OCI-LY7 (cell line): ENCODE measurements around the gene LAPTM5. TPM values are rescaled to one million over a fixed set of nuclear protein-coding genes. Genes with fewer than 3 reads are reported as not detected.

Source experiments
- BruUV-seq: library from RNA; stranded (reverse); fragments of 400-500 nt; replicated peaks from 2 replicates; lab custom pipeline; 2021; lab: Mats Ljungman, UMichigan
- CTCF ChIA-PET: fragments of 300-600 bp; sonication (Branson Sonifier 250); formaldehyde crosslinking; loops from one replicate; lab custom pipeline; 2022; ENCODE audit warnings: antibody characterized with exemption; ENCODE audit not compliant: unreplicated experiment; lab: Charles Lee
- POLR2A ChIA-PET: fragments of 300-600 bp; sonication (Branson Sonifier 250); formaldehyde crosslinking; loops from one replicate; lab custom pipeline; 2022; ENCODE audit warnings: antibody characterized with exemption; lab: Charles Lee
- DNase-seq: peaks from one replicate; pipeline ENCODE4 v3.0.0-alpha.2; 2015; ENCODE audit warnings: low spot score
- H2AFZ ChIP-seq: fragments of 200-600 bp; sonication (generic), shearing (Covaris generic); 2 replicates; pipeline ENCODE4 v1.6.1; 2014; ENCODE audit warnings: mild to moderate bottlenecking, antibody characterized with exemption, low read length, moderate library complexity
- H3K27ac ChIP-seq: fragments of 200-600 bp; sonication (generic); 2 replicates; pipeline ENCODE4 v1.5.1; 2014; ENCODE audit warnings: mixed run types, low read depth, mild to moderate bottlenecking, moderate library complexity, low read length, inconsistent platforms; ENCODE audit not compliant: poor library complexity, severe bottlenecking
- H3K36me3 ChIP-seq: fragments of 200-600 bp; sonication (generic); 2 replicates; pipeline ENCODE4 v1.6.1; 2014; ENCODE audit warnings: mild to moderate bottlenecking, antibody characterized with exemption, low read length, moderate library complexity, mixed read lengths; ENCODE audit not compliant: insufficient read depth
- H3K4me1 ChIP-seq: fragments of 200-600 bp; sonication (generic); 2 replicates; pipeline ENCODE4 v1.5.1; 2014; ENCODE audit warnings: mild to moderate bottlenecking, low read length; ENCODE audit not compliant: insufficient read depth, poor library complexity, severe bottlenecking
- H3K4me2 ChIP-seq: fragments of 200-600 bp; sonication (generic); 2 replicates; pipeline ENCODE4 v1.6.1; 2014; ENCODE audit warnings: mild to moderate bottlenecking, low read length
- H3K4me3 ChIP-seq: fragments of 200-600 bp; sonication (generic); 2 replicates; pipeline ENCODE4 v1.5.1; 2014; ENCODE audit warnings: mild to moderate bottlenecking, low read depth, low read length; ENCODE audit not compliant: poor library complexity, severe bottlenecking
- H3K79me2 ChIP-seq: fragments of 200-600 bp; sonication (generic); 2 replicates; pipeline ENCODE4 v1.6.1; 2016; ENCODE audit warnings: low read depth, mild to moderate bottlenecking, low read length, moderate library complexity, mixed read lengths; ENCODE audit not compliant: insufficient read depth
- H3K9me2 ChIP-seq: fragments of 200-600 bp; sonication (generic); 2 replicates; pipeline ENCODE4 v1.6.1; 2016; ENCODE audit warnings: mild to moderate bottlenecking, low read length, mixed read lengths; ENCODE audit not compliant: insufficient read depth
- H3K9me3 ChIP-seq: fragments of 200-600 bp; sonication (generic); 2 replicates; pipeline ENCODE4 v1.6.1; 2014; ENCODE audit warnings: mild to moderate bottlenecking, mixed run types, low read length, mixed read lengths
- H4K20me1 ChIP-seq: fragments of 200-600 bp; sonication (generic); 2 replicates; pipeline ENCODE4 v1.6.1; 2014; ENCODE audit warnings: mild to moderate bottlenecking, antibody characterized with exemption, low read length, moderate library complexity, mixed read lengths; ENCODE audit not compliant: insufficient read depth
- CTCF ChIP-seq: fragments of 200-600 bp; sonication (generic); conservative IDR thresholded peaks from 2 replicates; pipeline ENCODE4 v1.5.1; 2014; ENCODE audit warnings: mild to moderate bottlenecking, antibody characterized with exemption, low read length, moderate library complexity, mixed read lengths
- EZH2phosphoT487 ChIP-seq: fragments of 200-600 bp; sonication (generic); IDR thresholded peaks from 2 replicates; pipeline ENCODE4 v1.6.1; 2018; ENCODE audit warnings: low read depth, borderline replicate concordance, mild to moderate bottlenecking, mixed run types, antibody characterized with exemption, low read length, moderate library complexity, mixed read lengths
- intact Hi-C: fragments of 100-400 bp; cut with micrococcal nuclease; formaldehyde crosslinking; loops from one replicate; pipeline ENCODE4 v1.10.0; 2022; ENCODE audit not compliant: unreplicated experiment
- total RNA-seq, 2 experiments: library from RNA; depleted of rRNA in 1 of 2; stranded (reverse); fragments of >200 nt in 1 of 2; shearing (Covaris generic) in 1 of 2; gene quantifications; 2 replicates each; pipeline ENCODE4 v1.2.3, GENCODE V29; 2014 to 2022

The LAPTM5 gene
- total RNA-seq, 2 experiments from 2014 or later: 113 to 137 TPM

GRCh38 chr1:30687886-30688285, 69.7 kb downstream of the LAPTM5 start:
- Histone ChIP-seq H3K9me2 (no peaks in the 10 kb centered on the region), H3K27ac (no peak overlapping the region), H4K20me1 (no peaks in the 10 kb centered on the region), H3K9me3 (no peaks in the 10 kb centered on the region), H3K36me3 (no peaks in the 10 kb centered on the region), H2AFZ (no peak overlapping the region), H3K4me1 (no peaks in the 10 kb centered on the region), H3K4me3 (no peak overlapping the region), H3K4me2 (no peak overlapping the region), H3K79me2 (no peaks in the 10 kb centered on the region)
- BruUV-seq: no TSS peak
- intact Hi-C loops: no loop called here
- CTCF ChIA-PET: no interaction called here
- POLR2A ChIA-PET: no interaction called here
- no peak for TF ChIP-seq CTCF
- DNase-seq: no peak

GRCh38 chr1:30686236-30686935, 71.2 kb downstream of the LAPTM5 start:
- Histone ChIP-seq H4K20me1 (no peaks in the 10 kb centered on the region), H3K36me3 (no peaks in the 10 kb centered on the region), H3K9me2 (no peaks in the 10 kb centered on the region), H3K79me2 (no peaks in the 10 kb centered on the region), H3K9me3 (no peaks in the 10 kb centered on the region), H2AFZ (no peak overlapping the region), H3K4me3 (no peak overlapping the region), H3K4me1 (no peaks in the 10 kb centered on the region), H3K4me2 (no peak overlapping the region), H3K27ac (no peak overlapping the region)
- ChIA-PET CTCF (no interaction called here), POLR2A (no interaction called here)
- DNase-seq: no peak
- no TSS peak for BruUV-seq
- intact Hi-C loops: no loop called here
- TF ChIP-seq EZH2phosphoT487 (no peak), CTCF (no peak)

GRCh38 chr1:30685796-30686165, 71.8 kb downstream of the LAPTM5 start:
- POLR2A ChIA-PET: no interaction called here
- no peaks in the 10 kb centered on the region for H3K9me3 ChIP-seq
- H3K79me2 ChIP-seq: no peaks in the 10 kb centered on the region
- no peaks in the 10 kb centered on the region for H3K4me1 ChIP-seq
- no peaks in the 10 kb centered on the region for H3K36me3 ChIP-seq
- no peak overlapping the region for H2AFZ ChIP-seq
- no peak for DNase-seq
- H3K4me3 ChIP-seq: no peak overlapping the region
- no peak overlapping the region for H3K27ac ChIP-seq
- BruUV-seq: no TSS peak
- CTCF ChIA-PET: no interaction called here
- intact Hi-C loops: no loop called here
- TF ChIP-seq CTCF: no peak
- TF ChIP-seq EZH2phosphoT487: no peak
- no peaks in the 10 kb centered on the region for H3K9me2 ChIP-seq
- H3K4me2 ChIP-seq: no peak overlapping the region
- no peaks in the 10 kb centered on the region for H4K20me1 ChIP-seq
